Kasumi-1 (cell line): ENCODE results near the gene CLDN6.

Experiments used
- DNase-seq, 2 experiments: peaks; one replicate each; lab custom pipeline; 2025; lab: John Stamatoyannopoulos, UW

CLDN6 gene

GRCh38 chr16:3028716-3029319 is 10.8 kb upstream of the CLDN6 start:
- DNase-seq = no peak

DNA sequence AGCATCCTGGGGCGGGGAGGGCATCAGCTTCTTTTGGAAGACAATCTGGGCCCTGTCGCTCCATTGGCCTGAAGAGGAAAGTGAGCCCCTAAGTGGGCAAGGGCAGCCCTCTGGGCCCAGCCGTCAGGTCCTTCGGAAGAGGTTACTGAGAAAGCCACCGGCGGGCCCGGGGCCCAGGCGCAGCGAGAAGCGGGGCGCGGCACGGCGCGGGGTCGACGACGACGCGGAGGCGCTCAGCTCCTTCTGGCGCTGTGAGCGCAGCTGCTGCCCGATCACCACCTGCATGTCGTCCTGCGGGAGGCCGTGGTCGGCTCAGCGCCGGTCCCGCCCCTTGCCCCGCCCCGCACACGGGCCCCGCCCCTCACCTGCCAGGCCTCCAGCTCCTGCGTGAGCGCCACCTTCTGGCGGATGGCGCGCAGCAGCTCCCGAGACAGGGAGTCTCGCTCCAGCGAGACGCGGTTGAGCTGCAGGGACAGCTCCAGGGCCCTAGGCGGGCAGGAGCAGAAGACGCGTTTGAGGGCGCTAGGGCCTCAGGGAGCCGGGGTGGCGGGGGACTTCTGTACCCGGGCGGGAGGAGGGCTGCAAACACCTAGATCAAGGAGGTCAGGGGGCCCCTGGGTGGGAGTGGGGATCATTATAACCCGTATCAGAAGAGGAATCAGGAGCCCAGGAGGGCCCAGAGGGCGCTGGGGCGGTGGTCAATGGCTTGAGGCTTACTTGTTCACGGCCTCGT is 10.2 kb upstream of the CLDN6 start:
- DNase-seq = peak; percentile 37 to 39

GRCh38 chr16:3027489-3027795 is 9.5 kb upstream of the CLDN6 start:
- no peak for DNase-seq

DNA sequence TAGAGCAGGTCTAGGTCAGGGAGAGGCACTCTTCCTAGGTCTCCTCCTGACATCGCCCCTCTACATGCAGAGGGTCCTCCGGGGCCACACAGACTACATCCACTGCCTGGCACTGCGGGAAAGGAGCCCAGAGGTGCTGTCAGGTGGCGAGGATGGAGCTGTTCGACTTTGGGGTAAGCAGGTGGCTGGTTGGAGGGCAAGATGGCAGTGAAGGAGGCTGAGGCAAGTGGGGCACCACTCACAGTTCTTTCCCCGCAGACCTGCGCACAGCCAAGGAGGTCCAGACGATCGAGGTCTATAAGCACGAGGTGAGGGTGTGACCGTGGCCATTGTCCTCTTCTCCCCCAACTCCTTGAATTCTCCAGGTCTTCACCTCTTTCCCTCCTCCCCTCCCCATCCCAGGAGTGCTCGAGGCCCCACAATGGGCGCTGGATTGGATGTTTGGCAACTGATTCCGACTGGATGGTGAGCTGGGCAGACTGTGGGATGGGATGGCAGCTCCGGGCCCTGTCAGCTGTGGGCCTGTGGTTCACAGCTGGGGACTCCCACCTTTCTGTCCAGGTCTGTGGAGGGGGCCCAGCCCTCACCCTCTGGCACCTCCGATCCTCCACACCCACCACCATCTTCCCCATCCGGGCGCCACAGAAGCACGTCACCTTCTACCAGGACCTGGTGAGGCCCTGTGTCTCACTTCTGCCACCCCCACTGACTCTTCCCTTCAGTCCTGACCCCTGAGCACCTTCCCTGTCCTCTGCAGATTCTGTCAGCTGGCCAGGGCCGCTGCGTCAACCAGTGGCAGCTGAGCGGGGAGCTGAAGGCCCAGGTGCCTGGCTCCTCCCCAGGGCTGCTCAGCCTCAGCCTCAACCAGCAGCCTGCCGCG is 8.9 kb upstream of the CLDN6 start:
- no peak for DNase-seq

- DNase-seq = no peak
Measured at GRCh38 chr16:3026003-3026378, 8.0 kb upstream of the CLDN6 start.

GRCh38 chr16:3025032-3026002 is 7.3 kb upstream of the CLDN6 start:
- DNase-seq = no peak

DNA sequence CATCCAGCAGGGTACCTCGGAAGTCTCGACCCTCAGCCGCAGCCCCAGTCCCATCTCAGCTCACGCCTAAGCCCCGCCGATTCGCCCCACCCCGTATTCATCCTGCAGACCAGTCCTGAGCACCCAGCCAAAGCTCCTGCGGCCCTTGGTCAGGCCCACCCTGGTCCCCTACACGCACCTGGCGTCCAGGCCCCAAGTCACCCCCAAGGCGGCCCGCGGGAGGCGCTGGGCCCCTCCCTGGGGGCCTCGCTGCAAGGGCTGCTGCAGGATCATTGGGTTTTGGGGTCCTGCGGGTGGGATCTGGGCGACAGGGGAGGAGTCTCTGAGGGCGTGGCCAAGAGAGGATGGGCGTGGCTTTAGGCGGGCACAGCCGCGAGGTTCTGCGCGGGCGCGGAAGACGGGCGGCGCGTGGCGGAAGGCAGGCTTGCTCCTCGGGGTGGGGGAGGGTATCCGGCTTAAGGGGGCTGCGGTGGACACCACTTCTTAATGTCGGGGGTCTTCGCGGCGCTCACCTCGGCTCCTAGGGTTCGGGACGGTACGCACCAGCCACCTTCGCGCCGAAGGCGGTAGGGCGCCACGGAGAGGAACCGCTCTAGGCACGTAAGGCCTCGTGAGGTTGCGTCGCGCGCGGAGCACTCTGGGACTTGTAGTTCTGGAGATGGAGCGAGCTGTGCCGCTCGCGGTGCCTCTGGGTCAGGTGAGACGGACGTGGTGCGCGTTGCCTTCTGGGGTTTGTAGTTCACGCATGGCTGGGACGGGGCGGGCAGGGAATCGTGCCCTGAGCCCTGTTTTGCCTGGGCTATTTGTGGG is 5.9 kb upstream of the CLDN6 start, which contains the start of the genes HCFC1R1 and THOC6:
Gene HCFC1R1, minus strand, starts transcription at position 274 of the 810 bp plus-strand sequence. Its CDS starts 1 bp downstream, at position 273.
Gene THOC6, plus strand, starts transcription at position 367 of the 810 bp plus-strand sequence. Its CDS starts 292 bp downstream, at position 659.
- DNase-seq = peak; percentile 84 to 89

- no peak for DNase-seq
Measured at GRCh38 chr16:3023415-3023668, 5.4 kb upstream of the CLDN6 start.

- DNase-seq = peak in 1 of 2 experiments; percentile 3
Measured at GRCh38 chr16:3022684-3023414, 4.9 kb upstream of the CLDN6 start.

DNA sequence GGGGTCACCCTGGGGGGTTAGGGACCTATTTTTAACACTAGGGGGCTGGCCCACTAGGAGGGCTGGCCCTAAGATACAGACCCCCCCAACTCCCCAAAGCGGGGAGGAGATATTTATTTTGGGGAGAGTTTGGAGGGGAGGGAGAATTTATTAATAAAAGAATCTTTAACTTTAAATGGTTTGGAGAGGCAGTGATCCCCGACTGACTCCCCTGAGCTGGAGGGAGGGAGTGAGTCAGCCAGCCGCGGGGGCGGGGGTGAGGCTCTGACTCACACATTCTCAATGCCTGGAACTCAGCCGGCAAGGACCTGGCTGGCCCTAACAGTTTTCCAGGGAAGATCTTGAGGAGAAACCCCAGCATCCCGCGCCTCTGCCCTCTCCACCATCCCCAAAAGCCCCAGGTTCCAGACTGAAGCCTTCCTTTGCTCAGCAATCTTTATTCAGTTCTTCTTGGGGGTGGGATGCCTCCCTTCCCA is 4.3 kb upstream of the CLDN6 start:
- peak; percentile 16 to 28 for DNase-seq

- peak; percentile 38 to 43 for DNase-seq
Measured at GRCh38 chr16:3021449-3022207, 3.6 kb upstream of the CLDN6 start.

DNA sequence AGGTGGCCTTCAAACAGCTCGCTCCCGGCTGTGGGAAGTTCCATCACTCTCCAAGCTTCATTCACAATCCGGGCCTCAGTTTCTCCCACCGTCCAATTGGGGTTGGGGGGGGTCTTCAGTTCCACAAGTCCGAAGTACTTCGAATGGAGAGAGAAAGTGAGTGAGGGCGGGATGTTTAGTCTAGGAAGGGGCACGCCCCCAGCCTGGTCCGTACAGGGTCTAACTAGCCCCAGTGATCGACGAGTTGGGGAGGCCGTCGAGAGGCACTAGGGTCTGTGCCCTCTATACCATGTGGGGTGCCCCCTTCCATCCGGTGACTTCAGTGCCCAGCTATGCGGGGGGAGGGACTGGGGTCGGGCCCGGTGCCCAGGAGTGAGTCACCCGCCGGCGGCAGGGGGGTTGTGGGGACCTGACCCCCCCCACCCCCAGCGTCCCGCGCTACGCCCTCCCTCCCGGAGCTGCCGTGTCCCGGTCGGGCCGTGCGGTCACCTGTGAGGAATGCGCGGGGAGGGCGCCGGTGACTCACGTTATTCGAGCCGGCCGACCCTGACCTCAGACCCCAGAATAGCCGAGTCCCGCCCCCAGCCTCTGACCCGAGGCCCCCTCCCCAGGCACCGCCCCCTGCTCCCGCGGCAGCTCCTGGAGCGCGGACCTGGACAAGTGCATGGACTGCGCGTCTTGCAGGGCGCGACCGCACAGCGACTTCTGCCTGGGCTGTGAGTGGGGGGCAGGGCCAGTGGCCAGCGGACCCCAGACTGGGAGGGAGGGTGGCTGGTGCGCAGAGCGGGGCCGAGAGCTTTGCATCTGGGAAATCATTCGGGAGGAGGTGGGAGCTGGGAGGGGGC is 2.8 kb upstream of the CLDN6 start:
- peak in 1 of 2 experiments; percentile 26 for DNase-seq

- DNase-seq = peak; percentile 37 to 39
Measured at GRCh38 chr16:3020247-3020603, 2.2 kb upstream of the CLDN6 start, which contains the start of gene TNFRSF12A. Gene TNFRSF12A (plus strand): TSS chr16:3020368. CDS start chr16:3020398, 30 bp downstream.

DNA sequence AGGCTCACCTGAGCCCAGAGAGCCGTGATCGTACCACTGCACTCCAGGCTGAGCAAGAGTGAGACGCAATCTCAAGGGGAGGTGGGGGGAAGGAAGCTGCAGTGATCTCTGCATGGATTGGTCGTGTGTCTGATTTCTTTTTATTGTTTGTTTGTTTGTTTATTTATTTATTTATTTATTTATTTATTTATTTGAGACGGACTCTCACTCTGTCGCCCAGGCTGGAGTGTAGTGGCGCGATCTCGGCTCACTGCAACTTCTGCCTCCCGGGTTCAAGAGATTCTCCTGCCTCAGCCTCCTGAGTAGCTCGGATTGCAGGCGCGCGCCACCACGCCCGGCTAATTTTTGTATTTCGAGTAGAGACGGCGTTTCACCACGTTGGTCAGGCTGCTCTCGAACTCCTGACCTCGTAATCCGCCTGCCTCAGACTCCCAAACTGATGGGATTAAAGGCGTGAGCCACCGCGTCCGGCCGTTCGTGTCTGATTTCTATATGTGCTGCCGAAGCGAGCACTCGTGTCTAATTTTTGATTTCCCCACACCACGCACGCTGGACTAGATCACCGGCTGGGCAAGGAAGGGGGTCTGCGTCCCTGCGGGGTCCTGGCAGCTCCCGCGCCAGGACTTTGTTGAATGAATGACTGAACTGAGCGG is 1.7 kb upstream of the CLDN6 start:
- DNase-seq = no peak

- DNase-seq = no peak
Measured at GRCh38 chr16:3017344-3017743, 639 bp downstream of the CLDN6 start.

DNA sequence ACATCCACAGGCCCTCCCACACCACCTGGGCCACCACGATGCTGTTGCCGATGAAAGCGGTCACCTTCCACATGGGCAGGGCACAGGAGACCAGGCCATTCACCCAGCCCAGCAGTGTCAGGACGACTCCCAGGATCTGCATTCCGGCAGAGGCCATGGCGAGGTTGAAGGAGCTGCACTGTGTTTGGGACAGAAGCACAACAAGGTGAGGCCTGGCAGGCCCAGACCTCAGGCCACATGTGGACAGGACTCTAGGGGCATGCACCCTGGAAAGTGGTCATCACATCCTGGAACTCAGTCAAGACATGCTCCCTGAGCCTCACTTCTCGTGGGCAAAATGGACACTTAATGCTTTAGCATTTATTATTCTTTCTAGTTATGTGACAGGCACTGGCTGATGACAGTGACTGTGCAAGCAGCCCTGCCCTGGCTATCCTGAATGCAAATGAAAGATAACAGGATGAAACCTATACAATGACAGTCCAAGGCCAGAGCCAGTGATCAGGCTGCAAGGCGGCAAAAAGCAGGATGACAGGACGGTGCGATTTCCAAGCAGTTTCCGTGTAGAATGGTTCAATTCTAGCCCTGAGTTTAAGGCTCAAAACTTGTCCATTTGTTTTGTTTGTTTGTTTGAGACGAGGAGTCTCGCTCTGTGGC is 2.0 kb downstream of the CLDN6 start:
- DNase-seq = no peak

DNA sequence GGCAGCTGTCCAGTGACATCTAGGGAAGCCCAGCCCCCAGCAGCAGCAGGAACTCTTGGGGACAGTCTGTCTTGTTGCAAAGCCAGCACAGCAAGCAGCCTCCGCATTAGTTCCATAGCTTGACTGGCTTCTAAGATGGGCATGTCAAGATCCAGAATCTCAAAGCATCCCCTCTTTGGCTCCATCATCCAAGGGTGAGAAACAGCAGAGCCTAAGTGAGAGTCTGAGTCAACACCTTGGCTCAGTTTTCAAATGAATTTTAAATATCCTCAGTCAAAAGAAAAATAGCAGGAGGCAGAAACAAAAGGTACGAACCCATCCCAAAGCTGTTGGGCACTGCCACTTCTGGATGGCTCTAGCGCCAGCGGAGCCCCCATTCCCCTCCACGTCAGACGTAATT is 3.0 kb downstream of the CLDN6 start:
- DNase-seq = no peak
